Upper lobe of left lung (tissue), 6 donors: ENCODE results near the gene SLC4A2. TPM values are rescaled to one million over a fixed set of nuclear protein-coding genes. Genes with fewer than 3 reads are reported as not detected.
"Not testable (repeated sequence)": the region's sequence is repeated elsewhere in the genome, so short reads cannot be mapped to it uniquely, and the experiment has no call there.

Experiments
- ATAC-seq, 2 donors: fragments of 200-7000 bp; cut with Tn5 transposase; one replicate each; pipeline ENCODE4 v1.9.1; 2022; ENCODE audit warnings: mild to moderate bottlenecking in 2 of 2, moderate library complexity in 2 of 2; ENCODE audit not compliant: low FRiP score in 2 of 2
- DNase-seq, 2 donors: peaks; one replicate each; pipeline ENCODE4 v3.0.0-alpha.2; 2019 to 2020
- H3K27ac ChIP-seq, 4 donors: fragments of 200-600 bp; sonication (generic); one replicate each; pipeline ENCODE4 v1.5.1; 2016 to 2019
- H3K27me3 ChIP-seq, 4 donors: fragments of 200-600 bp; sonication (generic); one replicate each; pipeline ENCODE4 v1.5.1; 2017 to 2019
- H3K36me3 ChIP-seq, 4 donors: fragments of 200-600 bp; sonication (generic); one replicate each; pipeline ENCODE4 v1.5.1; 2016 to 2019
- H3K4me1 ChIP-seq, 4 donors: fragments of 200-600 bp; sonication (generic); one replicate each; pipeline ENCODE4 v1.5.1; 2018 to 2019
- H3K4me3 ChIP-seq, 4 donors: fragments of 200-600 bp; sonication (generic); one replicate each; pipeline ENCODE4 v1.5.1; 2017 to 2019; ENCODE audit warnings: mild to moderate bottlenecking in 2 of 4, moderate library complexity in 1 of 4
- H3K9me3 ChIP-seq, 4 donors: fragments of 200-600 bp; sonication (generic); one replicate each; pipeline ENCODE4 v1.5.1; 2018 to 2019
- CTCF ChIP-seq, 6 experiments: fragments of 450-650 bp in 4 of 6; fragments of 200-600 bp in 2 of 6; sonication (generic) in 2 of 6; IDR thresholded peaks; one replicate each; pipeline ENCODE4 v1.5.1; 2016 to 2019; ENCODE audit warnings: antibody characterized with exemption in 6 of 6
- EP300 ChIP-seq, 4 donors: sonication (generic); formaldehyde crosslinking; IDR thresholded peaks; one replicate each; pipeline ENCODE4 v1.5.1; 2017; ENCODE audit warnings: antibody characterized with exemption in 4 of 4, control low read depth in 2 of 4
- POLR2A ChIP-seq, 4 donors: fragments of 450-650 bp; IDR thresholded peaks; one replicate each; pipeline ENCODE4 v1.5.1; 2016 to 2017; ENCODE audit warnings: antibody characterized with exemption in 4 of 4, mild to moderate bottlenecking in 2 of 4
- POLR2AphosphoS5 ChIP-seq, 2 donors: sonication (generic); formaldehyde crosslinking; IDR thresholded peaks; one replicate each; pipeline ENCODE4 v1.5.1; 2017; ENCODE audit warnings: antibody characterized with exemption in 2 of 2
- WGBS, 2 donors: methylation state at CpG; one replicate each; pipeline ENCODE4 v1.1.5; 2017 to 2018; 5-methylcytosine and 5-hydroxymethylcytosine counted together
- total RNA-seq, 6 donors: library from RNA; depleted of rRNA in 4 of 6; stranded (reverse); fragments of >200 nt in 4 of 6; gene quantifications; one replicate each; pipeline versions ENCODE4 v1.1.0 to v1.2.1, GENCODE V29; 2016 to 2021
- donor health status: DM: no; HTN: no; CAD: no; lungs with moderate emphysema.
- donor health status: DM: no; HTN: yes; CAD: no; lungs with severe emphysema.

SLC4A2 gene
- 100 to 1,000 TPM in 5 of 6 donors, 10 to 100 TPM in 1; 88.4 to 312 (median 188) TPM for total RNA-seq

GRCh38 chr7:151059367-151060112, at the start of gene SLC4A2:
TSS of gene SLC4A2 (plus strand) at chr7:151059589. CDS start at chr7:151061988, 2,399 bp downstream.
- peak; percentile 81 to 97 for DNase-seq
- WGBS, 2 donors: 0 to 1% methylated on average over 19 to 42 of the region's 75 CpGs
- peaks cover 38 to 65% (median 54%) of the 10 kb centered on the region in 4 donors for H3K4me1 ChIP-seq

GRCh38 chr7:151010037-151010306, 49.4 kb upstream of the SLC4A2 start:
- Histone ChIP-seq H3K27ac (no peak overlapping the region), H3K4me1 (peaks cover 43 to 69% (median 54%) of the 10 kb centered on the region in 4 donors)
- TF ChIP-seq CTCF (IDR thresholded peaks at IDR 0.05) (no peak), EP300 (IDR thresholded peaks at IDR 0.05) (no peak), POLR2AphosphoS5 (IDR thresholded peaks at IDR 0.05) (no peak), POLR2A (IDR thresholded peaks at IDR 0.05) (no peak)

More at GRCh38 chr7:151059367-151060112, at the start of gene SLC4A2:
- H3K4me3 ChIP-seq: peak within 1 kb of the TSS; percentile 86 to 98 (median 90)
- H3K27ac ChIP-seq: peak within 1 kb of the TSS; percentile 90 to 99 (median 96)
- peaks cover 3 to 16% (median 10%) of the 10 kb centered on the region in 4 donors for H3K36me3 ChIP-seq
- TF ChIP-seq POLR2A (IDR thresholded peaks at IDR 0.05): peak in 1 of 4 donors; percentile 76
- peak; percentile 30 to 64 (median 56) for TF ChIP-seq CTCF (IDR thresholded peaks at IDR 0.05)
- TF ChIP-seq EP300 (IDR thresholded peaks at IDR 0.05): no peak
- peak; percentile 23 to 56 for TF ChIP-seq POLR2AphosphoS5 (IDR thresholded peaks at IDR 0.05)
- no peaks in the 10 kb centered on the region for H3K27me3 ChIP-seq
- no peaks in the 10 kb centered on the region for H3K9me3 ChIP-seq
- ATAC-seq: peak; percentile 31 to 79

GRCh38 chr7:151010307-151011096, 48.9 kb upstream of the SLC4A2 start:
- ATAC-seq (peak; percentile 5 to 54), DNase-seq (peak in 1 of 2 donors; percentile 49)
- Histone ChIP-seq H3K4me1 (peaks cover 43 to 69% (median 54%) of the 10 kb centered on the region in 4 donors), H3K9me3 (no peaks in the 10 kb centered on the region), H3K36me3 (peaks cover 0 to 5% (median 0%) of the 10 kb centered on the region in 4 donors), H3K27me3 (peaks cover 0 to 12% (median 2%) of the 10 kb centered on the region in 4 donors), H3K27ac (peak overlapping the region in 3 of 4 donors; percentile 0 to 54 (median 14)), H3K4me3 (peak overlapping the region in 3 of 4 donors; percentile 9 to 38 (median 32))
- TF ChIP-seq CTCF (IDR thresholded peaks at IDR 0.05) (no peak), EP300 (IDR thresholded peaks at IDR 0.05) (no peak), POLR2A (IDR thresholded peaks at IDR 0.05) (peak in 1 of 4 donors; percentile 0)
- 8 to 28% methylated on average over 5 to 18 of the region's 18 CpGs for WGBS, 2 donors

More at GRCh38 chr7:151010037-151010306, 49.4 kb upstream of the SLC4A2 start:
- H3K36me3 ChIP-seq: peaks cover 0 to 7% (median 0%) of the 10 kb centered on the region in 4 donors
- 34% methylated on average over 7 of the region's 7 CpGs; no CpG with 5 or more reads in 1 of the 2 donors for WGBS, 2 donors
- DNase-seq (no peak), ATAC-seq (no peak)
- H3K4me3 ChIP-seq: no peak overlapping the region
- H3K27me3 ChIP-seq: peaks cover 0 to 12% (median 2%) of the 10 kb centered on the region in 4 donors
- no peaks in the 10 kb centered on the region for H3K9me3 ChIP-seq

GRCh38 chr7:151011097-151011409, 48.3 kb upstream of the SLC4A2 start:
- TF ChIP-seq POLR2AphosphoS5 (IDR thresholded peaks at IDR 0.05) (no peak), EP300 (IDR thresholded peaks at IDR 0.05) (no peak), POLR2A (IDR thresholded peaks at IDR 0.05) (no peak), CTCF (IDR thresholded peaks at IDR 0.05) (no peak)
- WGBS, 2 donors: 67% methylated on average over 1 of the region's 1 CpG; no CpG with 5 or more reads in 1 of the 2 donors
- ATAC-seq (no peak), DNase-seq (no peak)
- H3K9me3 ChIP-seq: no peaks in the 10 kb centered on the region
- H3K4me1 ChIP-seq: peaks cover 43 to 69% (median 54%) of the 10 kb centered on the region in 4 donors
- peaks cover 0 to 12% (median 2%) of the 10 kb centered on the region in 4 donors for H3K27me3 ChIP-seq
- H3K4me3 ChIP-seq: peak overlapping the region in 2 of 4 donors; percentile 32 to 38
- peak overlapping the region in 2 of 4 donors; percentile 0 to 54 for H3K27ac ChIP-seq
- peaks cover 0 to 5% (median 0%) of the 10 kb centered on the region in 4 donors for H3K36me3 ChIP-seq

- H3K4me3 ChIP-seq, DNase-seq, H3K27ac ChIP-seq, H3K9me3 ChIP-seq, ATAC-seq, H3K36me3 ChIP-seq: not testable (repeated sequence)
- peaks cover 0 to 12% (median 2%) of the 10 kb centered on the region in 4 donors for H3K27me3 ChIP-seq
- 86 to 89% methylated on average over 12 of the region's 12 CpGs for WGBS, 2 donors
- peaks cover 43 to 67% (median 54%) of the 10 kb centered on the region in 4 donors for H3K4me1 ChIP-seq
Measured at GRCh38 chr7:151011616-151012015, 47.8 kb upstream of the SLC4A2 start.
